CD4-positive, alpha-beta T cell (primary cell): ENCODE measurements around the gene PKNOX2. TPM values are rescaled to one million over a fixed set of nuclear protein-coding genes. Genes with fewer than 3 reads are reported as not detected.

Source experiments
- ATAC-seq: fragments of 200-7000 bp; cut with Tn5 transposase; one replicate; pipeline ENCODE4 v1.10.0; 2022; ENCODE audit warnings: mild to moderate bottlenecking; ENCODE audit not compliant: poor library complexity
- CTCF ChIA-PET: fragments of 350-600 bp; sonication (Branson Sonifier 250); formaldehyde crosslinking; loops from one replicate; lab custom pipeline; 2021; ENCODE audit warnings: antibody characterized with exemption, inconsistent platforms; lab: Charles Lee
- POLR2A ChIA-PET: fragments of 350-600 bp; sonication (Branson Sonifier 250); formaldehyde crosslinking; loops from one replicate; lab custom pipeline; 2021; ENCODE audit warnings: antibody characterized with exemption, inconsistent platforms; lab: Charles Lee
- DNase-seq, 14 experiments: peaks; one replicate each; pipeline ENCODE4 v3.0.0-alpha.2; 2013 to 2020; ENCODE audit warnings: mixed read lengths in 2 of 14
- H3K27ac ChIP-seq, 2 donors: one replicate each; pipeline versions ENCODE4 v1.5.1 to v1.7.0; 2013; ENCODE audit warnings: low read length in 2 of 2, low read depth in 1 of 2, mild to moderate bottlenecking in 1 of 2
- H3K27me3 ChIP-seq, 2 experiments: 1 replicate in 1 of 2; 2 replicates in 1 of 2; pipeline versions ENCODE4 v1.6.1 to v1.7.0; 2013; ENCODE audit warnings: low read length in 2 of 2, control low read depth in 1 of 2, mild to moderate bottlenecking in 1 of 2, moderate library complexity in 1 of 2; ENCODE audit not compliant: insufficient read depth in 2 of 2, control insufficient read depth in 1 of 2
- H3K36me3 ChIP-seq: one replicate; pipeline ENCODE4 v1.6.1; 2013; ENCODE audit warnings: low read length, control low read depth; ENCODE audit not compliant: insufficient read depth
- H3K4me1 ChIP-seq: one replicate; pipeline ENCODE4 v1.6.1; 2013; ENCODE audit warnings: low read length, control low read depth; ENCODE audit not compliant: insufficient read depth
- H3K4me3 ChIP-seq: one replicate; pipeline ENCODE4 v1.5.1; 2013; ENCODE audit warnings: mild to moderate bottlenecking, low read length, moderate library complexity
- H3K9me3 ChIP-seq, 2 experiments: 1 replicate in 1 of 2; 2 replicates in 1 of 2; pipeline versions ENCODE4 v1.6.1 to v1.7.0; 2013; ENCODE audit warnings: low read length in 2 of 2, mild to moderate bottlenecking in 2 of 2, control low read depth in 1 of 2, moderate library complexity in 1 of 2; ENCODE audit not compliant: control insufficient read depth in 1 of 2, insufficient read depth in 1 of 2
- H3K27ac Mint-ChIP-seq: one replicate; pipeline ENCODE4 v1.8.0; 2020; ENCODE audit warnings: mixed read lengths
- H3K27me3 Mint-ChIP-seq: one replicate; pipeline ENCODE4 v1.8.0; 2021; ENCODE audit warnings: mixed read lengths
- H3K36me3 Mint-ChIP-seq: one replicate; pipeline ENCODE4 v1.8.0; 2021; ENCODE audit warnings: low read depth, mixed read lengths
- H3K4me1 Mint-ChIP-seq: one replicate; pipeline ENCODE4 v1.8.0; 2021; ENCODE audit warnings: low read depth, mixed read lengths
- H3K4me3 Mint-ChIP-seq: one replicate; pipeline ENCODE4 v1.8.0; 2020; ENCODE audit warnings: mild to moderate bottlenecking, mixed read lengths
- H3K9me3 Mint-ChIP-seq: one replicate; pipeline ENCODE4 v1.8.0; 2020; ENCODE audit warnings: mixed read lengths
- intact Hi-C, 2 experiments: fragments of 100-400 bp; cut with DNase I in 1 of 2; cut with micrococcal nuclease in 1 of 2; formaldehyde crosslinking; loops; one replicate each; pipeline versions ENCODE4 v1.15.1 to v1.9.0; 2023 to 2025; cut with DNase I, micrococcal nuclease
- total RNA-seq, 174 experiments: library from RNA in 2 of 174; stranded (reverse) in 2 of 174; gene quantifications; one replicate each; pipeline ENCODE4 v1.2.3 and lab custom pipeline; 2021 to 2026
- TF ChIP-seq, protein P1 (sequence below): fragments of 200-600 bp; IDR thresholded peaks from one replicate; pipeline ENCODE4 v1.8.0; 2022; ENCODE audit warnings: antibody characterized with exemption, mild to moderate bottlenecking

PKNOX2 gene
- total RNA-seq, 2 experiments from 2014 or later = not detected

DNA sequence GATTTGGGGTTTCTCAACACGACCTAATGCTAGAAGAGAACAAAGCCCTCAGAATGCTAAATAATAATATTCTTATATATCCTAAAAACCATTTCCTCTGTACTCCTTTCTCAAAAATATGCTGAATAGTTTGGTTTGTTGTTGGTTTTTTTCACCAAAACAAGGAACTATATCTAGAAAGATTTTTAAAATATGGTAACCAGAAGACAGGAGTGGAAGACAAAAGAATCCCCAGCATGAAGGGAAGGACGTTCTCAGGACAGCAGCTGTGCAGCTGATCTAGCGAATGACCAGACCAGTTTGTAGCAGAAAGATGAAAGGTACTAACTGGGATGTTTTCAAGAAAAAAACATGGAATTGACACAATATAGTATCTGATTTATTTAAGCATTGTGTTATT is 312.2 kb downstream of the PKNOX2 start:
- no peaks in the 10 kb centered on the region for H3K4me1 Mint-ChIP-seq
- intact Hi-C loops = no loop called here
- peaks cover 3% of the 10 kb centered on the region for H3K27me3 Mint-ChIP-seq
- H3K27me3 ChIP-seq = no peaks in the 10 kb centered on the region
- ChIA-PET POLR2A (no interaction called here), CTCF (no interaction called here)
- no peak overlapping the region for H3K27ac ChIP-seq
- no peak overlapping the region for H3K4me3 Mint-ChIP-seq
- H3K36me3 ChIP-seq = no peaks in the 10 kb centered on the region
- no peaks in the 10 kb centered on the region for H3K9me3 Mint-ChIP-seq
- no peak overlapping the region for H3K4me3 ChIP-seq
- no peak for DNase-seq
- no peak overlapping the region for H3K27ac Mint-ChIP-seq
- no peaks in the 10 kb centered on the region for H3K9me3 ChIP-seq
- no peaks in the 10 kb centered on the region for H3K36me3 Mint-ChIP-seq
- ATAC-seq = no peak
- TF ChIP-seq, protein P1, sequence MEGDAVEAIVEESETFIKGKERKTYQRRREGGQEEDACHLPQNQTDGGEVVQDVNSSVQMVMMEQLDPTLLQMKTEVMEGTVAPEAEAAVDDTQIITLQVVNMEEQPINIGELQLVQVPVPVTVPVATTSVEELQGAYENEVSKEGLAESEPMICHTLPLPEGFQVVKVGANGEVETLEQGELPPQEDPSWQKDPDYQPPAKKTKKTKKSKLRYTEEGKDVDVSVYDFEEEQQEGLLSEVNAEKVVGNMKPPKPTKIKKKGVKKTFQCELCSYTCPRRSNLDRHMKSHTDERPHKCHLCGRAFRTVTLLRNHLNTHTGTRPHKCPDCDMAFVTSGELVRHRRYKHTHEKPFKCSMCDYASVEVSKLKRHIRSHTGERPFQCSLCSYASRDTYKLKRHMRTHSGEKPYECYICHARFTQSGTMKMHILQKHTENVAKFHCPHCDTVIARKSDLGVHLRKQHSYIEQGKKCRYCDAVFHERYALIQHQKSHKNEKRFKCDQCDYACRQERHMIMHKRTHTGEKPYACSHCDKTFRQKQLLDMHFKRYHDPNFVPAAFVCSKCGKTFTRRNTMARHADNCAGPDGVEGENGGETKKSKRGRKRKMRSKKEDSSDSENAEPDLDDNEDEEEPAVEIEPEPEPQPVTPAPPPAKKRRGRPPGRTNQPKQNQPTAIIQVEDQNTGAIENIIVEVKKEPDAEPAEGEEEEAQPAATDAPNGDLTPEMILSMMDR = no peak
- H3K4me1 ChIP-seq = no peaks in the 10 kb centered on the region

DNA sequence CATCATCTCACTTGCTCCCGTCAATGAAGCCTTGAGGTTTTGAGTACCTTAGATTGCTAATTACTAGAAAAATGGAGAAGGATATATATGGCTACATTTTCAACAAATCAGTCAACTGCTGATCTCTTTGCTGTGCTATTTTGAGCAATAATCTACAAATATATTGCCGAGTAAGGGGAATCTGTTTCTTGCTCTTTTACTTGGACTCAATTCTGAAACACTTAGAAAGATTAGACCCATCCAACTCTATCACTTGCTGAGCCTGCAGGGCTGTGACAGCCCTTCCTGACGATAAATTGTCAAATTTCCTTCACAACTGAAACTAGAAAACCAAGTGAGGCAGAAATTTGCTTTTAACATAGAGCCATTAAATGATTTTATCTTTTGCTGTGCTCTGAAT is 314.6 kb downstream of the PKNOX2 start:
- POLR2A ChIA-PET = no interaction called here
- Histone ChIP-seq H3K4me3 (no peak overlapping the region), H3K9me3 (no peaks in the 10 kb centered on the region), H3K4me1 (no peaks in the 10 kb centered on the region), H3K36me3 (no peaks in the 10 kb centered on the region), H3K27me3 (no peaks in the 10 kb centered on the region), H3K27ac (no peak overlapping the region)
- no peak for DNase-seq
- H3K9me3 Mint-ChIP-seq = no peaks in the 10 kb centered on the region
- no peak overlapping the region for H3K4me3 Mint-ChIP-seq
- no peaks in the 10 kb centered on the region for H3K36me3 Mint-ChIP-seq
- H3K27ac Mint-ChIP-seq = no peak overlapping the region
- H3K27me3 Mint-ChIP-seq = peaks cover 10% of the 10 kb centered on the region
- intact Hi-C loops = no loop called here
- H3K4me1 Mint-ChIP-seq = no peaks in the 10 kb centered on the region
- ATAC-seq = no peak
- TF ChIP-seq, protein P1 = no peak
- CTCF ChIA-PET = no interaction called here

DNA sequence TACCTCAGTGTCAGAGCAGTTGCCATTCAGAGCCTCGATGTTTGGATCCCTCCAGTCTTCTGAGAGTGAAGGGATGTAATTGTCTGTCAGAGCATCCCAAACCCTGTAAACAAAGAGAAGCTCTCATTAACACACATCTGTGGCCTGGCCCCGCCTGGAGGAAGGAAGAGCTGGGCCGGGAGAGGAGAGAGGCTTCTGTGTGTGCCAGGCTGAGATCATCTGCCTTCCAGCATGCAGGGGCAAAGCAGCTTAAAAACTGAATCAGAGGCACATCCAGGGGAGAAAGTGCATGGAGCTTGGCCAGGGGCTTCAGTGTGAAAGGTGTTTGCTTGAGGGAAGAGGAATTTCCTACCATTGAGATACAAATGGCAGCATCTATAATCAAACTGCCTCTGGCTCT is 317.0 kb downstream of the PKNOX2 start:
- H3K4me1 Mint-ChIP-seq = no peaks in the 10 kb centered on the region
- H3K4me1 ChIP-seq = no peaks in the 10 kb centered on the region
- ATAC-seq (no peak), DNase-seq (no peak)
- no peaks in the 10 kb centered on the region for H3K36me3 Mint-ChIP-seq
- no peaks in the 10 kb centered on the region for H3K9me3 ChIP-seq
- H3K27ac Mint-ChIP-seq = no peak overlapping the region
- no peak overlapping the region for H3K4me3 ChIP-seq
- no peak overlapping the region for H3K4me3 Mint-ChIP-seq
- TF ChIP-seq, protein P1 = no peak
- peaks cover 16% of the 10 kb centered on the region for H3K27me3 Mint-ChIP-seq
- intact Hi-C loops = no loop called here
- POLR2A ChIA-PET = interaction anchor here (1.3 kb wide), 1 partner anchor 10 kb away, joined by 3 read pairs; no protein-coding TSS in a partner anchor
- H3K9me3 Mint-ChIP-seq = no peaks in the 10 kb centered on the region
- H3K27me3 ChIP-seq = no peaks in the 10 kb centered on the region
- H3K36me3 ChIP-seq = no peaks in the 10 kb centered on the region
- CTCF ChIA-PET = no interaction called here
- H3K27ac ChIP-seq = no peak overlapping the region

Other genes with a start within 250 kb of the PKNOX2 start
- gene HEPN1, start 245.5 kb upstream of the PKNOX2 start, total RNA-seq = not detected
- not detected for gene HEPACAM, start 228.7 kb upstream of the PKNOX2 start, total RNA-seq
- 1 to 10 TPM in 1 of 2 experiments, under 1 TPM in 1; 0.89 to 1.1 TPM for gene CCDC15, start 210.5 kb upstream of the PKNOX2 start, total RNA-seq
- under 1 TPM; 0.25 to 0.34 TPM for gene SLC37A2, start 101.4 kb upstream of the PKNOX2 start, total RNA-seq
- 1 to 10 TPM; 3.9 to 4.4 TPM for gene TMEM218, start 53.1 kb upstream of the PKNOX2 start, total RNA-seq